Activated CD8-positive, alpha-beta memory T cell treated with anti-CD3 and anti-CD28 coated beads for 36 hours (primary cell): ENCODE results near the gene PHACTR1. TPM values are rescaled to one million over a fixed set of nuclear protein-coding genes. Genes with fewer than 3 reads are reported as not detected.

Experiments
- CTCF ChIA-PET: fragments of 350-600 bp; sonication (Branson Sonifier 250); formaldehyde crosslinking; loops from one replicate; lab custom pipeline; 2021; ENCODE audit warnings: antibody characterized with exemption; lab: Charles Lee
- POLR2A ChIA-PET: fragments of 350-600 bp; sonication (Branson Sonifier 250); formaldehyde crosslinking; loops from one replicate; lab custom pipeline; 2021; ENCODE audit warnings: antibody characterized with exemption; lab: Charles Lee
- total RNA-seq, 2 experiments: library from RNA; stranded (reverse); gene quantifications; one replicate each; pipeline ENCODE4 v1.2.3, GENCODE V29; 2021

PHACTR1 gene
- total RNA-seq, 2 experiments from 2014 or later, result 0.02 TPM; not detected in 1

GRCh38 chr6:13295576-13295975 is 579.0 kb downstream of the PHACTR1 start:
- ChIA-PET CTCF (no interaction called here), POLR2A (no interaction called here)

- ChIA-PET POLR2A (no interaction called here), CTCF (no interaction called here)
These were observed 580.0 kb downstream of the PHACTR1 start for GRCh38 chr6:13296536-13296997.

GRCh38 chr6:13297391-13297790 is 580.8 kb downstream of the PHACTR1 start:
- POLR2A ChIA-PET, result no interaction called here
- CTCF ChIA-PET, result no interaction called here

- CTCF ChIA-PET, result no interaction called here
- POLR2A ChIA-PET, result no interaction called here
These were observed 581.9 kb downstream of the PHACTR1 start for GRCh38 chr6:13298446-13298845.

GRCh38 chr6:13299403-13299821 is 582.8 kb downstream of the PHACTR1 start:
- CTCF ChIA-PET, result no interaction called here
- POLR2A ChIA-PET, result no interaction called here

- CTCF ChIA-PET, result no interaction called here
- POLR2A ChIA-PET, result no interaction called here
These were observed 583.4 kb downstream of the PHACTR1 start for GRCh38 chr6:13299918-13300317.

- ChIA-PET CTCF (no interaction called here), POLR2A (no interaction called here)
These were observed 584.4 kb downstream of the PHACTR1 start for GRCh38 chr6:13300643-13301590.

- ChIA-PET CTCF (interaction anchor here (1.0 to 1.7 kb wide), 3 partner anchors 27 to 273 kb away, joined by 3 to 6 read pairs (median 3); partner anchors contain the start of gene SIRT5), POLR2A (interaction anchor here (0.8 to 2.1 kb wide), 5 partner anchors 17 to 152 kb away, joined by 3 to 15 read pairs (median 4); partner anchors contain the start of gene TBC1D7)
These were observed 585.7 kb downstream of the PHACTR1 start for GRCh38 chr6:13302291-13302690.

- ChIA-PET POLR2A (interaction anchor here (0.8 to 2.1 kb wide), 5 partner anchors 18 to 151 kb away, joined by 3 to 15 read pairs (median 4); partner anchors contain the start of gene TBC1D7), CTCF (interaction anchor here (1.0 to 1.7 kb wide), 3 partner anchors 26 to 272 kb away, joined by 3 to 6 read pairs (median 3); partner anchors contain the start of gene SIRT5)
These were observed 586.4 kb downstream of the PHACTR1 start for GRCh38 chr6:13302751-13303667.

GRCh38 chr6:13303668-13304017 is 587.1 kb downstream of the PHACTR1 start:
- POLR2A ChIA-PET, result interaction anchor here (0.6 to 2.1 kb wide), 2 partner anchors 25 to 782 kb away, joined by 4 to 15 read pairs; partner anchors contain the start of gene TBC1D7
- CTCF ChIA-PET, result no interaction called here

GRCh38 chr6:13304101-13304500 is 587.5 kb downstream of the PHACTR1 start:
- POLR2A ChIA-PET, result interaction anchor here (0.6 to 2.1 kb wide), 3 partner anchors 25 to 783 kb away, joined by 4 to 15 read pairs (median 4); partner anchors contain the start of gene TBC1D7
- CTCF ChIA-PET, result no interaction called here

- ChIA-PET POLR2A (interaction anchor here (0.6 kb wide), 1 partner anchor 190 kb away, joined by 4 read pairs; no protein-coding TSS in a partner anchor), CTCF (no interaction called here)
These were observed 588.2 kb downstream of the PHACTR1 start for GRCh38 chr6:13304580-13305260.

GRCh38 chr6:13305288-13305687 is 588.7 kb downstream of the PHACTR1 start:
- ChIA-PET POLR2A (no interaction called here), CTCF (no interaction called here)

GRCh38 chr6:13305791-13306190 is 589.2 kb downstream of the PHACTR1 start:
- POLR2A ChIA-PET, result no interaction called here
- CTCF ChIA-PET, result no interaction called here

- ChIA-PET CTCF (no interaction called here), POLR2A (no interaction called here)
These were observed 591.0 kb downstream of the PHACTR1 start for GRCh38 chr6:13307508-13307995.

- ChIA-PET POLR2A (no interaction called here), CTCF (no interaction called here)
These were observed 591.8 kb downstream of the PHACTR1 start for GRCh38 chr6:13308332-13308731.

GRCh38 chr6:13311155-13311554 is 594.6 kb downstream of the PHACTR1 start:
- CTCF ChIA-PET, result no interaction called here
- POLR2A ChIA-PET, result no interaction called here

GRCh38 chr6:13314806-13315205 is 598.2 kb downstream of the PHACTR1 start:
- CTCF ChIA-PET, result interaction anchor here (1.2 kb wide), 1 partner anchor 16 kb away, joined by 3 read pairs; no protein-coding TSS in a partner anchor
- POLR2A ChIA-PET, result no interaction called here
